ENCODE results near the gene CRYBG1.

Gene CRYBG1

GRCh38 chr6:106462923-106463557, 102.5 kb downstream of the CRYBG1 start:
- DNase-seq = no peak

DNA sequence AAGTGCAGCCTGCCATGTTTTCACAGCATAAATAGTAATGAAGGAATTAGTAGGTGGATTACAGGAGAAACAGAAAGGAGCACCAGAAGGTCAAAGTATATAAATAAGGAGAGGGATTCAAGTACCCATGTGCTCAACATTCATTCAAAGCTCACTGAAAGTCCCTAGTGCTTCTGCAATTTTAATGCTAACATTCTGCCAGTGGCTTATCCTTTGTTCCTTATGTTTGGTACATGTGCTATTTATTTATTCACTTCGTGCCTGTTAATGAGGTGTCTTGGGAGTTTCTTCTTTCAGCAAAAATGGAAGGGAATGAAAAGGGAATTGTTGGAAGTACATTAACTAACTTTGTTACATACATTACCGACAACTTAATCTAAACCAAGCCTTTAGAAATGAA, 105.7 kb downstream of the CRYBG1 start:
- DNase-seq = no peak

GRCh38 chr6:106468935-106469334, 108.4 kb downstream of the CRYBG1 start:
- DNase-seq = no peak

- no peak for DNase-seq
Observed at GRCh38 chr6:106469882-106470281, 109.4 kb downstream of the CRYBG1 start.

DNA sequence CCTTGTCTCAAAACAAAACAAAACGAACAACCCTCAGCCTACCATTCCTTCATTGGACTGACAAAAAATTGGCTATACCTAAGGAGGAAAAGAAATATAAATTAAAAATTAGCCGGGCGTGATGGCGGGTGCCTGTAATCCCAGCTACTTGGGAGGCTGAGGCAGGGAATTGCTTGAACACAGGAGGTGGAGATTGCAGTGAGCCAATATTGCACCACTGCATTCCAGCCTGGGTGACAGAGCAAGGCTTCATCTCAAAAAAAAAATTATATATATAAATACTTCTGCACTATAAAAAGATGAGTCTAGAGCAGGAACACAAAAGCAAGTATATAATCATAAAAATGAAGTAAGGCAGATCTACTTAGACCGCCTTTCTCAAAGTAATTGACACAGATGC, 109.8 kb downstream of the CRYBG1 start:
- no peak for DNase-seq

DNA sequence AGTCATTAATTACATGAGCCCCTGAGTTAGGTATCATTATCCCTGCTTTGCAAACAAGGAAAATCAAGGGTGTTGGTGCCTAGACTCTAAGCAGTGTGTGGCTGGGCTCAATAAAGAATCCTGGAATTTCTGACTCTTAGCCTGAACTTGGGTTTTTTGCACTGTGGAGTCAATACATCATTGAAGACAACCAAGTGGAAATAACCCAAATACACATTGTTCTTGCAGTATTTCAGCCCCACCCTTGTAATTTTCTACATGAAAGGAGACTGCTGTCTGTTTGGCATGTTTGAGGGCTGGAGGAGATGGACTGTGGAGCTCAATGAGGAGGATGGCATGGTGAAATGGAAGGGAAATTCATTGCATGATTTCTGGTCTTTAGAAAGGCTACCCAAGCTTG, 110.3 kb downstream of the CRYBG1 start:
- DNase-seq = no peak

DNA sequence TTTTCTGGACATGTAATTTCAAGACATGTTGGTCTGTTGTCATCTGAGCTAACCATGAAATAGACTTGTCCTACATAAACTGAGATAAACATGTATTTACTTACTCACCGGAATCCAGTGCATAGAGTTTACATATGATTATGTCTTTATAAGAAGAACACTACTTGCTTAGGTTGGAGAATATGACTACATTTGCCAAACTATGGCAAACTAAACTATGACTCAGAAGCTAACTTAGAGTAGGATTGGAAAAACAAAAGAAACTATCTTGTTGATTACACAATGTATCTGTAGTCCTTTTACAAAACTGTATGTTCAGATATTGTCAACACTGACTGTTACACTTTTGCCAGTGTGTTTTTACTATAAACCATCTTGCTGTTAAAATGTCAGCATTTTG, 113.3 kb downstream of the CRYBG1 start:
- DNase-seq = peak; percentile 60

- DNase-seq = no peak
Observed at GRCh38 chr6:106474466-106474865, 113.9 kb downstream of the CRYBG1 start.

- peak; percentile 11 for DNase-seq
Observed at GRCh38 chr6:106475284-106475683, 114.8 kb downstream of the CRYBG1 start.

- peak; percentile 80 for DNase-seq
Observed at GRCh38 chr6:106476331-106477105, 116.0 kb downstream of the CRYBG1 start.

DNA sequence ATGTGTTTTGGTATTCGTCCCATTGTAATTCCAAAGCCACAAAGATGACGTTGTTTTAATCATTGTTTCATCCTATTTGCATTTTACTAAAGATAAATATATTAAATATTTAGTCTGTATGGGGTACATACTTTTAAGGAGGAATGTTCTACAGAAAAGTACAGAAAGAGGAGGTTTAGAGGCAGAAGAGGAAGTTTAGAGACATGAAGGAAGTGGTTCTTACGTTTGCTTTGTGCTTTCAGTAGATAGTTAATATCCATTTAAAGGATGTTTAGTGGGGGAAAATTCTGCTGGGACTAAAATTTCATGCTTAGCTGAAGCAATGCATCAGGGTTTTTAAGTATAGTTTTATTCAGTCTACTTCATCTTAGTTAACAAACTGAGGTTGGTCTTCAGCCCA, 116.6 kb downstream of the CRYBG1 start:
- no peak for DNase-seq

GRCh38 chr6:106477790-106478189, 117.3 kb downstream of the CRYBG1 start:
- DNase-seq = no peak

- DNase-seq = no peak
Observed at GRCh38 chr6:106486236-106486635, 125.7 kb downstream of the CRYBG1 start.

- peak; percentile 50 for DNase-seq
Observed at GRCh38 chr6:106488494-106489370, 128.2 kb downstream of the CRYBG1 start.

DNA sequence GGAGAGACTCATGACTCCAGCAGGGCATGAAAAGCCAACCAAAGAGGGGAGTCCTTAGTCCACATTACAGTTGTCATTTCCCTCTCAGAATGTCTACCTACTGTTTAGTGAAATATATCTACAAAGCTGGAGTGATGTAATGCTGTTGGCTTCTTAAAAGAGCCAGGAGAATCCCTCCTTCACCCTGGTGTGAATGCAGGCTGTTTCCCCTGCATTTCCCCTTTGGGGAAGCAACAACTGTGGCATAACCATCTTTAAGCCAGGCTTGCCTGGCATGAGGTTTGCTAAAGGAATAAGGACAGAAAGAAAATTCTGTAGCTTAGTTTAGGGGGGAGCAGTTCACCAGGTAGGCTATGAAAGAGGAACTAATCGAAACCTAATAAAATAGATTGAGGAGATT, 129.5 kb downstream of the CRYBG1 start:
- peak; percentile 22 for DNase-seq

DNA sequence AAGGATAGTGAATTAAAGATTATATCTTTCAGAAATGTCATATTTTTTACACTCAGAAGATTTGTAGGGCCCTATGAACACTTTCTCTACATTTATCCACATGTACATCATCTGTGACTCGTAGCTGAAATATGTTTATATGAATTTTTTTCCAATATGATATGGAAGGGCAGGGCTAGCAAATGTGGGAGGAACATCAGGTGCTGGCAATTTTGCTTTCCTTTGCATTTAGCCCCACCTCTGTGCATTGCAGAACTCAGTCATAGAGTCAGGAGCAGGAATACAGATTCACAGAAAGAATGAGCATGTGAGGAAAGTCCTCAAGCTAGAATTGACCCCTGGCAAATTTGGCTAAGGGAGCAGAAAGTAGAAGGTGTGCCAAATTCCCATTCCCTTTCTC, 129.9 kb downstream of the CRYBG1 start:
- DNase-seq = peak; percentile 43

DNA sequence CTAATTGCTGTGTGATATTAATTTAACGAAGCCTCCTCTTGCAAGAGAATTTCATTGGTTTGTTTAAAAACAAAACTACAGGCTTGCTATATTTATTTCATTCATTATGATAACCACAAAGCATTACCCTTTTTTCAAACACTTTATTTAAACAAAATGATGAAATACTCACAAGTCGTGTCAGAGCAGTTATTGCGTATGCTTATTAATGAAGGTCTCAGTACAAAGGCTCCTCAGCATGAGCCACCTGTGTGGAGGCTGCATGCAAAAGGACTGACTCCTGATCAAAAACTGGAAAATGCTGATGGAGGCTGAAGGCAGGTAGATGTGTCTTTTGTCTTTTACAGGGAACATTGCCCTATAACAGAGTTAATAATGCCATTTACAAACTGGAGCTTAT, 130.5 kb downstream of the CRYBG1 start:
- DNase-seq = no peak

DNA sequence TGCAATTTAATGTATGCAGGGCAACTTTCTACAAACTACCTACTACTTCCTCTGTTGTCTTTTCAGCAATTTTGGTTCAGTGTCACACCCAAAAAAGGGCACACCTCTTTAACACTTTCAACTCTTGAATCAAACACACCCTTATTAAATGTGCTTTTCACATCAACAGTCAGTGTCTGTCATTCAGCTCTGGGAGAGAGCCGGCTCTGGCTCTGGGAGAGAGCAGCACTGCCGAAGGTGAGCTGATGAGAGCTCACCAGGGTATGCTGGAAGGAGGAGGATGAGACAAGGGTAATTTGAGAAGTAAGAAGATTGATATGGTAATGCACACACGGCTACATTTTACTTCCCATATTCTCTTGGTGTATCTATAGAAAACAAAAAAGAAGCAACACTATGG, 134.5 kb downstream of the CRYBG1 start:
- no peak for DNase-seq

DNA sequence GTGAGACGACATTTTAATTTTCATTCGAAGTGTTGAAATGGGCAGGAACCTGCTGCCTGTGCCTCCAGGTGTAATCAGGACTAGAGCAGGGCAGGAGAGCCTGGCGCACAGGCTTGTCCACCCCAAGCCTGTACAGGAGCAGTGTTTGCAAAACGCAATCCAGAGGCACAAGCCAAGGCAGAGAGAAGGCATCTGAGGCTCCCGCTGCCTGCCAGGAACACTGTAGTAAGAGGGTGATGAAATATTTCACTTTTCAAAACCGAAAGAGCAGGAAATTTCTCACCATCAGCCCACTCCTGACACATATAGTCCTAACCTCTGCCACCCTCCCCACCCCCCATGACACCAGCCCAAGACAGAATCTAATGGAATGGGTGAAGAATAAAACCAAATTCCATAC, 136.3 kb downstream of the CRYBG1 start:
- DNase-seq = no peak

DNA sequence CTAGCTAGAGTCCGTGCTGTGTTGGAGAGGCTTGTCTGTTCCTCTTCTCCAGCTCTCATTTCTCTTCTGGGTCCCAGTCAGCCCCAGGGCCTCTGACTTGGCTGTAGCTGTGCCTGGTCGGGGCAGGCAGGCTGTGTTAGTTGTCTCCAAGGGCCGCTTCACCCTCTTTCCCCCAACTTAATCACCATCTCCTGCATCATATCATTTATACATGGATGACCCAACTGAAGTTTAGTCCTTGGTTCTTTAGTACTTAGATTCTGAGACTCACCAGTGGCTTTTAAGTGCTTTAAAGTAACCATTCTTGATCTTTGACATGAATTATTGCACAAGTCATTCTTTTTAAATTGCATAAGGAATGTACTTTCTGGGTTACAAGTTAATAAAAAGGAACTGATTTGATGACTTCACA, 141.4 kb downstream of the CRYBG1 start:
- DNase-seq = no peak

DNA sequence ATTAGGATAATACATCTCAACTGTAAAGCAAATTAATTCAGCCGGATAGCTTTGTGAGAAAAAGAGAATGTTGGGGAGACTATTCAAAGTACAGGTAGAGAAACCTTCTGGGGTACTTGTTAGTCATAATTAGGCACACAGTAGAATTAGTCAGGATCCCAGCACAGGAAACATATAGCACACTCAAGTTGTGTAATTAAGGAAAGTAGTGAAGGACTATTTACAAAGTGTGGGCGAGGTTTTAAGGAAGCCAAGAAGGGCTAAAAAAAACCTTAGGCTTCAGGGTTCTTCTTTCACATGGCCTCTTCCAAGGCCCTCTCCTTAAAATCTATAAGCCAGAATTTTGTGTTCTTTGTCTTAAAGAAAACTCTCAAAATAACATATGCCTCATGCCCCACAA, 142.0 kb downstream of the CRYBG1 start:
- DNase-seq = no peak

- no peak for DNase-seq
Observed at GRCh38 chr6:106508277-106508676, 147.8 kb downstream of the CRYBG1 start.

DNA sequence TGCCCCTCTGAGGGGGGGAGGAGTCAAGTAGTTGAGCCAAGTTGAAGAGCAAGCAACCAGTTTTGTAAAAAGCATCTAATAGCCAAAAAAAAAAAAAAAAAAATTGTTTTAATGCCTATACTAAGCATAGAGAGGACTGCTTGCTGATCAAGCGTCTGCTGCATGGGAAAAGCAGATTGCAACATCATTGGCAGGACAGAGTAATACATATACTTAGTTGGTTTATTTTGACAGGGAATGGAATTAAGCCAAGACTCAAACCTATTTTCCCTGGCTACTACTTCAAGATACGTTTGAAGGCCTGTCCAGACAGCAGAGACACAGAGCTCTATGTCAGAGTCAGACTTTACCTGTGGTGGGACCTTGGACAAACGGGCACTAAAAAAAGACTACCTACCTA, 148.3 kb downstream of the CRYBG1 start:
- peak; percentile 29 for DNase-seq
